GM03348 (cell line): ENCODE data around the gene NTN1.

Experiments
- DNase-seq: peaks from one replicate; pipeline ENCODE4 v3.0.0; 2012; ENCODE audit warnings: low spot score

NTN1 gene

GRCh38 chr17:9195961-9196670 is 174.8 kb downstream of the NTN1 start:
- DNase-seq, result no peak

- no peak for DNase-seq
Observed at GRCh38 chr17:9199571-9200551, 178.6 kb downstream of the NTN1 start.

GRCh38 chr17:9200699-9201359 is 179.5 kb downstream of the NTN1 start:
- DNase-seq, result no peak

GRCh38 chr17:9202532-9202931 is 181.2 kb downstream of the NTN1 start:
- peak; percentile 59 for DNase-seq

- DNase-seq, result no peak
Observed at GRCh38 chr17:9203771-9204425, 182.6 kb downstream of the NTN1 start.

- no peak for DNase-seq
Observed at GRCh38 chr17:9204637-9205329, 183.5 kb downstream of the NTN1 start.

GRCh38 chr17:9205520-9206409 is 184.5 kb downstream of the NTN1 start:
- DNase-seq, result no peak

GRCh38 chr17:9206410-9206703 is 185.0 kb downstream of the NTN1 start:
- DNase-seq, result no peak

- DNase-seq, result peak; percentile 47
Observed at GRCh38 chr17:9206741-9207332, 185.5 kb downstream of the NTN1 start.

- no peak for DNase-seq
Observed at GRCh38 chr17:9208381-9209105, 187.2 kb downstream of the NTN1 start.

- no peak for DNase-seq
Observed at GRCh38 chr17:9209347-9209746, 188.0 kb downstream of the NTN1 start.

- DNase-seq, result no peak
Observed at GRCh38 chr17:9209781-9210370, 188.6 kb downstream of the NTN1 start.

- DNase-seq, result no peak
Observed at GRCh38 chr17:9211133-9211765, 189.9 kb downstream of the NTN1 start.

- DNase-seq, result no peak
Observed at GRCh38 chr17:9212376-9213302, 191.3 kb downstream of the NTN1 start.

- DNase-seq, result no peak
Observed at GRCh38 chr17:9213303-9213640, 192.0 kb downstream of the NTN1 start.

GRCh38 chr17:9215465-9215864 is 194.2 kb downstream of the NTN1 start:
- no peak for DNase-seq
